Measurements from ENCODE around the gene SLC43A2.
"Not testable (repeated sequence)": the region's sequence is repeated elsewhere in the genome, so short reads cannot be mapped to it uniquely, and the experiment has no call there.

SLC43A2 gene

GRCh38 chr17:1532836-1533602 is 95.6 kb downstream of the SLC43A2 start:
- no peak for DNase-seq

GRCh38 chr17:1529863-1530262 is 98.8 kb downstream of the SLC43A2 start:
- DNase-seq, result no peak

GRCh38 chr17:1526876-1527275 is 101.8 kb downstream of the SLC43A2 start:
- not testable (repeated sequence) for DNase-seq

GRCh38 chr17:1522626-1523025 is 106.0 kb downstream of the SLC43A2 start:
- no peak for DNase-seq

- DNase-seq, result no peak
Observed at GRCh38 chr17:1521086-1521640, 107.5 kb downstream of the SLC43A2 start.

GRCh38 chr17:1519678-1520077 is 109.0 kb downstream of the SLC43A2 start:
- DNase-seq, result no peak

Data from NCI-H2227 treated with DMSO at 0.1 percent for 48 hours (cell line).